HTR-8/SVneo (cell line): ENCODE data around the gene ABHD2.
"Not testable (repeated sequence)": the region's sequence is repeated elsewhere in the genome, so short reads cannot be mapped to it uniquely, and the experiment has no call there.

Experiments
- DNase-seq: peaks from one replicate; pipeline ENCODE4 v3.0.0; 2011; ENCODE audit warnings: low spot score, mixed read lengths; ENCODE audit not compliant: insufficient read length
- FAIRE-seq: peaks from 2 replicates; lab custom pipeline; 2011; peaks lifted over from hg19 to GRCh38; lab: Jason Lieb, UNC

ABHD2 gene

DNA sequence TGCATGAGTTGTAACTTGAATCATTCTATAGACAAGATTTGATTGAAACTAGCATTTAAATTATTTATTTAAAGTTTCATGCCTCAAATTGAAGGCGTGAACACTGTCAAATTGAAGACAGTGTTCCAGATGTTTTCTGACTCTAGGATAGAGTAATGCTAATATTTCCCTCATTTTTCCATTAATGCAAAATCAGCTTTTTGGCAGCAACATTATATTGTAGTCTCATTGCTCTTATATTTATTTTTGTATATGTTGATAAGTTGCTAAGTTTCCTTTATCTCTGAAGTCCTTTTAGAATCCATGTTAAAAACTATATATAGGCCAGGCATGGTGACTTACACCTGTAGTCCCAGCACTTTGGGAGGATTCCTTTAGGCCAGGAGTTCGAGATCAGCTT, 160.3 kb downstream of the ABHD2 start:
- DNase-seq (no peak), FAIRE-seq (no peak)

DNA sequence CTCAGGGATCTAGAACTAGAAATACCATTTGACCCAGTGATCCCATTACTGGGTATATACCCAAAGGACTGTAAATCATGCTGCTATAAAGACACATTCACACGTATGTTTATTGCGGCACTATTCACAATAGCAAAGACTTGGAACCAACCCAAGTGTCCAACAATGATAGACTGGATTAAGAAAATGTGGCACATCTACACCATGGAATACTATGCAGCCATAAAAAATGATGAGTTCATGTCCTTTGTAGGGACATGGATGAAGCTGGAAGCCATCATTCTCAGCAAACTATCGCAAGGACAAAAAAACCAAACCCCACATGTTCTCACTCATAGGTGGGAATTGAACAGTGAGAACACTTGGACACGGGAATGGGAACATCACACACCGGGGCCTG, 161.9 kb downstream of the ABHD2 start:
- not testable (repeated sequence) for FAIRE-seq

More for the DNA sequence above, 161.9 kb downstream of the ABHD2 start:
- DNase-seq: not testable (repeated sequence)
